Fibroblast of villous mesenchyme (primary cell): ENCODE results near the gene CCDC137. TPM values are rescaled to one million over a fixed set of nuclear protein-coding genes. Genes with fewer than 3 reads are reported as not detected.
"Not testable (repeated sequence)": the region's sequence is repeated elsewhere in the genome, so short reads cannot be mapped to it uniquely, and the experiment has no call there.

ENCODE experiments used
- DNase-seq: peaks from one replicate; pipeline ENCODE4 v3.0.0-alpha.2; 2010; ENCODE audit warnings: low read depth
- H3K4me3 ChIP-seq: 2 replicates; pipeline ENCODE4 v1.5.1; 2011; ENCODE audit warnings: low read depth, mild to moderate bottlenecking, low read length
- CTCF ChIP-seq: IDR thresholded peaks from 2 replicates; pipeline ENCODE4 v1.5.1; 2012; ENCODE audit warnings: low read depth, mild to moderate bottlenecking, low read length; ENCODE audit not compliant: insufficient read depth
- total RNA-seq: library from RNA; depleted of rRNA; stranded (reverse); fragments of >200 nt; gene quantifications from 2 replicates; pipeline ENCODE4 v1.2.3, GENCODE V29; 2012

Gene CCDC137
- 7.8 and 10.0 TPM in 2 replicates for total RNA-seq

GRCh38 chr17:81666342-81667191, at the start of gene CCDC137, which contains the start of gene OXLD1:
Gene CCDC137 (plus strand): TSS chr17:81666737. CDS start chr17:81666767, 30 bp downstream.
Gene OXLD1 (minus strand): TSS chr17:81666605. CDS start chr17:81666577, 28 bp downstream.
- peak within 1 kb of the TSS; percentile 95 for H3K4me3 ChIP-seq
- DNase-seq, result peak; percentile 97
- no peak for TF ChIP-seq CTCF

- no peak overlapping the region for H3K4me3 ChIP-seq
- no peak for DNase-seq
- TF ChIP-seq CTCF, result no peak
These were observed 49.7 kb upstream of the CCDC137 start for GRCh38 chr17:81616877-81617276.

GRCh38 chr17:81618307-81618706, 48.2 kb upstream of the CCDC137 start:
- not testable (repeated sequence) for H3K4me3 ChIP-seq, DNase-seq

- no peak overlapping the region for H3K4me3 ChIP-seq
- no peak for TF ChIP-seq CTCF
- DNase-seq, result no peak
These were observed 44.9 kb upstream of the CCDC137 start for GRCh38 chr17:81621494-81622130.

- H3K4me3 ChIP-seq, result no peak overlapping the region
- no peak for TF ChIP-seq CTCF
- no peak for DNase-seq
These were observed 36.3 kb upstream of the CCDC137 start for GRCh38 chr17:81630274-81630673.

- DNase-seq, result no peak
These were observed 35.1 kb upstream of the CCDC137 start for GRCh38 chr17:81631482-81631881.

More at GRCh38 chr17:81631482-81631881, 35.1 kb upstream of the CCDC137 start:
- H3K4me3 ChIP-seq, result no peak overlapping the region
- TF ChIP-seq CTCF, result no peak
